C4-2B (cell line): ENCODE results near the gene ARGLU1.

Source experiments
- ZFX ChIP-seq: fragments of 450-650 bp; IDR thresholded peaks from 2 replicates; pipeline ENCODE4 v1.6.1; 2017
- TF ChIP-seq, protein P1 (sequence below): fragments of 450-650 bp; conservative IDR thresholded peaks from 2 replicates; pipeline ENCODE4 v1.5.1; 2017; ENCODE audit warnings: mild to moderate bottlenecking

DNA sequence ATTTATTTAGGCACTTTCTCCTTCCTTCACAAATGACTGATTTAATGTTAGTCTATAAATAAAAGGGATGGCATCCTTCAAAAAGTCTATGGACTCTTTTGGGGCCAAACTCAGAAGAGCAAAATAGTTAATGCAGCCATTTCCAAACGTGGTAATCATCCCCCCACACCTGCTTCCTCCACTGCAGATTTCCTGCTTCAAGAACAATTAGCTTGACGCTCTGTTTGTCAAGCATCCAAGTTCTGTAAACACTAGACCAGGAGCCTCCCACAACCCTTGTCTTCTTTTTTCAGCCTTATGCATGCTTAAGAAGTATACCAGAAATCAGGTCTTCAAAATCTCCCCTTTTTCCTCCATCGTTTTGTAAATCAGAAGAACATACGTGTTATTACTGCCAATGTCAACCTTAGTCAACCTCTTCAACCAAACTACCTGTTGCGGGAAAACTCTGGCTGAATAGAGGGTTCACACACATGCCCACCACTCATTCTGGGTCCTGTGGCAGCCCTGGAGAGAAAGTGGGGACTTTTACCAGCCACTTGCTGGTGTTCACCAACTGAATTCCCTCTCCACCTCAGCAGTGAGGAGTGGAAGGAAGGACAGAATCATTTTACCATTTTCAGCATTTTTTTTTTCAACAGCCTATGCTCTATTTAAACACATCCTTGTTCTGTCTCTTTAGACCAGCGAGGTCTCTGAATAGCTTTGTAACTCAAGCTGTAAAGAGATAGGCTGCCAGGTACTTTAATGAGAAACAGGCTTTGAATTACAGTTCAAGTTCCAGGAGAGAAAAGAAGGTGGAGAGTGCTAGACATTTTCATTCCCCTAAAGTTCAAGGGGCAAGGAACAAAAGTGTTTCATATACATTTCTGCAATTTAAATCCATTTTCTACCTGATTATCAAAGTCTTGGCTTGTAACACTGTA is 71.6 kb downstream of the ARGLU1 start:
- TF ChIP-seq, protein P1, sequence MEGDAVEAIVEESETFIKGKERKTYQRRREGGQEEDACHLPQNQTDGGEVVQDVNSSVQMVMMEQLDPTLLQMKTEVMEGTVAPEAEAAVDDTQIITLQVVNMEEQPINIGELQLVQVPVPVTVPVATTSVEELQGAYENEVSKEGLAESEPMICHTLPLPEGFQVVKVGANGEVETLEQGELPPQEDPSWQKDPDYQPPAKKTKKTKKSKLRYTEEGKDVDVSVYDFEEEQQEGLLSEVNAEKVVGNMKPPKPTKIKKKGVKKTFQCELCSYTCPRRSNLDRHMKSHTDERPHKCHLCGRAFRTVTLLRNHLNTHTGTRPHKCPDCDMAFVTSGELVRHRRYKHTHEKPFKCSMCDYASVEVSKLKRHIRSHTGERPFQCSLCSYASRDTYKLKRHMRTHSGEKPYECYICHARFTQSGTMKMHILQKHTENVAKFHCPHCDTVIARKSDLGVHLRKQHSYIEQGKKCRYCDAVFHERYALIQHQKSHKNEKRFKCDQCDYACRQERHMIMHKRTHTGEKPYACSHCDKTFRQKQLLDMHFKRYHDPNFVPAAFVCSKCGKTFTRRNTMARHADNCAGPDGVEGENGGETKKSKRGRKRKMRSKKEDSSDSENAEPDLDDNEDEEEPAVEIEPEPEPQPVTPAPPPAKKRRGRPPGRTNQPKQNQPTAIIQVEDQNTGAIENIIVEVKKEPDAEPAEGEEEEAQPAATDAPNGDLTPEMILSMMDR = no peak
- TF ChIP-seq ZFX = no peak
